Astrocyte (in vitro differentiated cells and primary cell): ENCODE measurements around the gene NUTF2. TPM values are rescaled to one million over a fixed set of nuclear protein-coding genes. Genes with fewer than 3 reads are reported as not detected.

Experiments
- DNase-seq: peaks from one replicate; pipeline ENCODE4 v3.0.0-alpha.2; 2010; ENCODE audit warnings: low read depth
- FAIRE-seq: peaks from 2 replicates; lab custom pipeline; 2011; peaks lifted over from hg19 to GRCh38; lab: Jason Lieb, UNC
- H2AFZ ChIP-seq: 2 replicates; pipeline ENCODE4 v1.6.0; 2012; ENCODE audit warnings: low read depth, low read length, inconsistent platforms
- H3K27ac ChIP-seq: 2 replicates; pipeline ENCODE4 v1.5.1; 2011; ENCODE audit warnings: low read depth, low read length, inconsistent platforms
- H3K27me3 ChIP-seq: 2 replicates; pipeline ENCODE4 v1.6.0; 2011; ENCODE audit warnings: low read length, inconsistent platforms; ENCODE audit not compliant: insufficient read depth
- H3K36me3 ChIP-seq: 2 replicates; pipeline ENCODE4 v1.5.1; 2011; ENCODE audit warnings: low read length, inconsistent platforms; ENCODE audit not compliant: insufficient read depth
- H3K4me1 ChIP-seq: 2 replicates; pipeline ENCODE4 v1.5.1; 2011; ENCODE audit warnings: low read length, inconsistent platforms; ENCODE audit not compliant: insufficient read depth
- H3K4me2 ChIP-seq: 2 replicates; pipeline ENCODE4 v1.6.0; 2012; ENCODE audit warnings: low read length, inconsistent platforms
- H3K4me3 ChIP-seq: 2 replicates; pipeline ENCODE4 v1.5.1; 2011; ENCODE audit warnings: low read depth, mild to moderate bottlenecking, low read length, inconsistent platforms; ENCODE audit not compliant: insufficient read depth
- H3K79me2 ChIP-seq: 2 replicates; pipeline ENCODE4 v1.6.0; 2012; ENCODE audit warnings: mild to moderate bottlenecking, low read length, inconsistent platforms; ENCODE audit not compliant: insufficient read depth
- H3K9ac ChIP-seq: 2 replicates; pipeline ENCODE4 v1.6.0; 2012; ENCODE audit warnings: mild to moderate bottlenecking, low read length, inconsistent platforms
- H3K9me3 ChIP-seq: 2 replicates; pipeline ENCODE4 v1.5.1; 2012; ENCODE audit warnings: low read depth, mild to moderate bottlenecking, low read length, inconsistent platforms; ENCODE audit not compliant: insufficient read depth
- H4K20me1 ChIP-seq: 2 replicates; pipeline ENCODE4 v1.6.0; 2012; ENCODE audit warnings: low read length, inconsistent platforms; ENCODE audit not compliant: insufficient read depth
- H3K27ac Mint-ChIP-seq: one replicate; pipeline ENCODE4 v1.8.0; 2021; ENCODE audit warnings: mild to moderate bottlenecking, mixed read lengths; ENCODE audit not compliant: unreplicated experiment
- H3K27me3 Mint-ChIP-seq: one replicate; pipeline ENCODE4 v1.8.0; 2021; ENCODE audit warnings: low read depth, mixed read lengths; ENCODE audit not compliant: unreplicated experiment
- H3K36me3 Mint-ChIP-seq: one replicate; pipeline ENCODE4 v1.8.0; 2021; ENCODE audit warnings: low read depth, mixed read lengths; ENCODE audit not compliant: unreplicated experiment
- H3K4me1 Mint-ChIP-seq: one replicate; pipeline ENCODE4 v1.8.0; 2021; ENCODE audit warnings: low read depth, mixed read lengths; ENCODE audit not compliant: unreplicated experiment
- H3K4me3 Mint-ChIP-seq: one replicate; pipeline ENCODE4 v1.8.0; 2021; ENCODE audit warnings: mild to moderate bottlenecking, moderate library complexity, mixed read lengths; ENCODE audit not compliant: unreplicated experiment
- H3K9me3 Mint-ChIP-seq: one replicate; pipeline ENCODE4 v1.8.0; 2021; ENCODE audit warnings: mild to moderate bottlenecking, mixed read lengths; ENCODE audit not compliant: unreplicated experiment
- EZH2 ChIP-seq: IDR thresholded peaks from 2 replicates; pipeline ENCODE4 v1.6.1; 2012; ENCODE audit warnings: mild to moderate bottlenecking, low read length, inconsistent platforms; ENCODE audit not compliant: insufficient read depth
- total RNA-seq: library from RNA; stranded (reverse); gene quantifications from 2 replicates; pipeline ENCODE4 v1.2.1, GENCODE V29; 2021
- TF ChIP-seq, protein P1 (sequence below): IDR thresholded peaks from 2 replicates; pipeline ENCODE4 v1.5.1; 2011; ENCODE audit warnings: low read depth, mild to moderate bottlenecking, inconsistent platforms, low read length, moderate library complexity; ENCODE audit not compliant: insufficient read depth

Gene NUTF2
- total RNA-seq, 1 donor from 2014 or later: 224 TPM

DNA sequence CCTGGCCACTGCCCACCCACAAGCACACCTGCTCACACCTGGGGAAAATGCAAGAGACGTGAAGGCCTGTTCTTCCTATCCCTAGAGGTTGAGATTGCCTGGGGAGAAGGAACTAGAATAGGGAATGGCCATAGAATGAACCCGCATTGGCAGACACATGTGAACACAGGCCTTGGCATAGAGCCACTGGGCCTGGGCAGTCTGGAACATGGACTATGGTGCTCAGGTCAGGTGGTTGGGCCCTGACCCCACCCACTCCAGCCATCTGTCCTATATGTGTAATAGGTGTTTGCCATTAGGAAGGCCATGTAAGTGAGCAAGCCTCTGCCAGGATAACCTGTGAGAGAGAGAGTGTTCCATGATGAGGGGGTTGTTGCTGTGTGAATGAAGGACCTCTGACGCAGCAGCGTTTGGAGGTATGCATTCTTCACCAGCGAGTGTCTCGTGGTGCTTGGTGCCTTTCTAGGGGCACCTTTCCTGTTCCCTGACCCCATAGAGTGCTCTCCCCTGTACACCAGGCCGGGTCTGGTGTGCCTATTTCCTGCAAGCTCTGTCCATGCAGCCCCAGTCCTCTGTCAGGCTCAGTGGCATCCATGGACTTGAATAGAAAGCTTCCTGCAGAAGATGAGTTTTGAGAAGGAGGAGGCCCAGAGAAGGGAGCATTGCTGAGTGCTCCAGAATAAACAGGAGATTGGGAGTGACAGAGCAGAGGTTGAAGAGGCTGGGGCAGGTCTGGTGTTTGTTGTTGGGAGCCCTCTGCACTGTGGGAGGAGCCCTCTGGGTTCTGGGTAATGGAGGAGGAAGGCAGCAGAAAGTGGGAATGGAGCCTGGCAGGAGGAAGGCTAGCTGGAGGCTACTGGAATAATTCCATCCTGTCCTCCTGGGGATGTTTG is 69.3 kb downstream of the NUTF2 start:
- Histone ChIP-seq H2AFZ (no peak overlapping the region), H3K4me3 (no peak overlapping the region), H3K27me3 (no peaks in the 10 kb centered on the region), H3K9ac (no peak overlapping the region), H3K27ac (no peak overlapping the region), H3K4me1 (peaks cover 18% of the 10 kb centered on the region), H3K36me3 (no peaks in the 10 kb centered on the region), H3K79me2 (peaks cover 29% of the 10 kb centered on the region), H3K4me2 (no peak overlapping the region), H3K9me3 (no peaks in the 10 kb centered on the region), H4K20me1 (peaks cover 66% of the 10 kb centered on the region)
- FAIRE-seq (no peak), DNase-seq (no peak)
- Mint-ChIP-seq H3K4me3 (no peak overlapping the region), H3K9me3 (no peaks in the 10 kb centered on the region), H3K36me3 (peaks cover 10% of the 10 kb centered on the region), H3K4me1 (peaks cover 30% of the 10 kb centered on the region), H3K27ac (peak overlapping the region; percentile 12), H3K27me3 (no peaks in the 10 kb centered on the region)
- TF ChIP-seq EZH2: no peak
- TF ChIP-seq, protein P1, sequence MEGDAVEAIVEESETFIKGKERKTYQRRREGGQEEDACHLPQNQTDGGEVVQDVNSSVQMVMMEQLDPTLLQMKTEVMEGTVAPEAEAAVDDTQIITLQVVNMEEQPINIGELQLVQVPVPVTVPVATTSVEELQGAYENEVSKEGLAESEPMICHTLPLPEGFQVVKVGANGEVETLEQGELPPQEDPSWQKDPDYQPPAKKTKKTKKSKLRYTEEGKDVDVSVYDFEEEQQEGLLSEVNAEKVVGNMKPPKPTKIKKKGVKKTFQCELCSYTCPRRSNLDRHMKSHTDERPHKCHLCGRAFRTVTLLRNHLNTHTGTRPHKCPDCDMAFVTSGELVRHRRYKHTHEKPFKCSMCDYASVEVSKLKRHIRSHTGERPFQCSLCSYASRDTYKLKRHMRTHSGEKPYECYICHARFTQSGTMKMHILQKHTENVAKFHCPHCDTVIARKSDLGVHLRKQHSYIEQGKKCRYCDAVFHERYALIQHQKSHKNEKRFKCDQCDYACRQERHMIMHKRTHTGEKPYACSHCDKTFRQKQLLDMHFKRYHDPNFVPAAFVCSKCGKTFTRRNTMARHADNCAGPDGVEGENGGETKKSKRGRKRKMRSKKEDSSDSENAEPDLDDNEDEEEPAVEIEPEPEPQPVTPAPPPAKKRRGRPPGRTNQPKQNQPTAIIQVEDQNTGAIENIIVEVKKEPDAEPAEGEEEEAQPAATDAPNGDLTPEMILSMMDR: no peak

- Histone ChIP-seq H4K20me1 (peaks cover 72% of the 10 kb centered on the region), H3K4me1 (peaks cover 18% of the 10 kb centered on the region), H3K9me3 (no peaks in the 10 kb centered on the region), H3K27me3 (no peaks in the 10 kb centered on the region), H3K9ac (peak overlapping the region; percentile 47), H3K27ac (peak overlapping the region; percentile 32), H3K4me2 (peak overlapping the region; percentile 42), H3K79me2 (peaks cover 29% of the 10 kb centered on the region), H2AFZ (no peak overlapping the region), H3K4me3 (no peak overlapping the region), H3K36me3 (no peaks in the 10 kb centered on the region)
- Mint-ChIP-seq H3K27ac (peak overlapping the region; percentile 60), H3K4me1 (peaks cover 37% of the 10 kb centered on the region), H3K27me3 (no peaks in the 10 kb centered on the region), H3K4me3 (peak overlapping the region; percentile 31), H3K36me3 (peaks cover 8% of the 10 kb centered on the region), H3K9me3 (no peaks in the 10 kb centered on the region)
- TF ChIP-seq, protein P1: no peak
- no peak for TF ChIP-seq EZH2
- FAIRE-seq (no peak), DNase-seq (no peak)
Observed at GRCh38 chr16:67917140-67917851, 70.6 kb downstream of the NUTF2 start.
